Duodenal mucosa (tissue), 2 donors: Measurements from ENCODE around the gene MAGED2.
"Not testable (repeated sequence)": the region's sequence is repeated elsewhere in the genome, so short reads cannot be mapped to it uniquely, and the experiment has no call there.

Experiments used
- H3K27ac ChIP-seq: one replicate; pipeline ENCODE4 v1.7.0; 2013; ENCODE audit warnings: low read depth, low read length
- H3K27me3 ChIP-seq, 2 donors: one replicate each; pipeline ENCODE4 v1.7.0; 2013; ENCODE audit warnings: low read length in 2 of 2, control low read depth in 1 of 2; ENCODE audit not compliant: insufficient read depth in 2 of 2, control insufficient read depth in 1 of 2
- H3K36me3 ChIP-seq, 2 donors: one replicate each; pipeline ENCODE4 v1.7.0; 2013; ENCODE audit warnings: low read length in 2 of 2, control low read depth in 1 of 2; ENCODE audit not compliant: insufficient read depth in 2 of 2, control insufficient read depth in 1 of 2
- H3K4me1 ChIP-seq, 2 donors: one replicate each; pipeline ENCODE4 v1.7.0; 2013; ENCODE audit warnings: low read length in 2 of 2, control low read depth in 1 of 2; ENCODE audit not compliant: insufficient read depth in 2 of 2, control insufficient read depth in 1 of 2
- H3K4me3 ChIP-seq, 2 donors: one replicate each; pipeline ENCODE4 v1.7.0; 2013; ENCODE audit warnings: low read length in 2 of 2, low read depth in 1 of 2
- H3K9ac ChIP-seq, 2 donors: one replicate each; pipeline ENCODE4 v1.7.0; 2013; ENCODE audit warnings: low read length in 2 of 2, low read depth in 1 of 2
- H3K9me3 ChIP-seq, 2 donors: one replicate each; pipeline ENCODE4 v1.7.0; 2013; ENCODE audit warnings: low read length in 2 of 2, control low read depth in 1 of 2; ENCODE audit not compliant: control insufficient read depth in 1 of 2

MAGED2 gene

DNA sequence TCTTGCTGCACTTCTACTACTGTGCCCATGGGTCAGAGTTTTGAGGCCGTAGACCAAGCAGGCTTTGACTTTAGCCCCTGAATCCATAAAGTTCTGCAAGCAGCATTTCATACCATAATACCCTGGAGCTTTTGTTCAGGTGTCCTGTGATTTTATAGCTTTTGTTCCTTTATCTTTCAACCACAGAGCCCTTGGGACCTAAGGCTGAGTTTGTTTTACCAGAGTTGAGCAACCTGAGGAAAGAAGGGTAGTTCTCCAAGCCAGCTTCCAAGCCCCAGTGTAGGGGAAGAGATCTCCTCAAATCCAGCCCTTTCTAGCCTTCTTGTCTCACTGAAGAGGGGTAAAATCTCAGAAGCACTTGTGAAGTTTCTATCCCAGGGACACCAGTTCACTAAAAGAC, 35.1 kb downstream of the MAGED2 start:
- Histone ChIP-seq H3K27ac (no peak overlapping the region), H3K36me3 (no peaks in the 10 kb centered on the region), H3K27me3 (no peaks in the 10 kb centered on the region), H3K4me3 (no peak overlapping the region), H3K9me3 (no peaks in the 10 kb centered on the region), H3K9ac (no peak overlapping the region), H3K4me1 (no peaks in the 10 kb centered on the region)

DNA sequence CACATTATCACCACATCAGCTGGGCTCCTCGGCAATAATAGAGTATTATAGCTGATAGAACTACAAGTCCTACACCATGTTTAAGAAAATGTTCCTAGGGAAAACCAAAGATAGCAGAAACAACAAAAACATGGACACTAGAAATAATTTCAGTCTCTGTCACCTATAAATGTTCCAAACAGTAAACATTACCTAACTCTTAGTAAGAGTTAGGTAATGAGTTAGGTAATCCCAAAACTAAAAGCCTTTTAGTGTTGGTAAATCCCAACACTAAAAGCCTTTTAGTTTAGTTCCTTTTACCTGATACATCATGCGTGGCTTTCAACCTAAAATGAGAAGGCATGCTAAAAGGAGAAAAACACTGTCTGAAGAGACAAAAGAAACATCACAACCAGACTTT, 35.5 kb downstream of the MAGED2 start:
- no peaks in the 10 kb centered on the region for H3K4me1 ChIP-seq
- H3K4me3 ChIP-seq = no peak overlapping the region
- H3K9me3 ChIP-seq = no peaks in the 10 kb centered on the region
- no peaks in the 10 kb centered on the region for H3K27me3 ChIP-seq
- H3K9ac ChIP-seq = no peak overlapping the region
- no peak overlapping the region for H3K27ac ChIP-seq
- no peaks in the 10 kb centered on the region for H3K36me3 ChIP-seq

DNA sequence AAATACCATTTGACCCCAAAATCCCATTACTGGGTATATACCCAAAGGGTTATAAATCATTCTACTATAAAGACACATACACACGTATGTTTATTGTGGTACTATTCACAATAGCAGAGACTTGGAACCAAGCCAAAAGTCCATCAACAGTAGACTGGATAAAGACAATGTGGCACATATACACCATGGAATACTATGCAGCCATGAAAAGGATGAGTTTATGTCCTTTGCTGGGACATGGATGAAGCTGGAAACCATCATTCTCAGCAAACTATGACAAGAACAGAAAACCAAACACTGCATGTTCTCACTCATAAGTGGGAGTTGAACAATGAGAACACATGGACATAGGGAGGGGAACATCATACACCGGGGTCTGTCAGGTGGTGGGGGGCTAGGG, 40.2 kb downstream of the MAGED2 start:
- H3K27me3 ChIP-seq, H3K27ac ChIP-seq, H3K4me1 ChIP-seq, H3K9me3 ChIP-seq, H3K4me3 ChIP-seq, H3K9ac ChIP-seq, H3K36me3 ChIP-seq: not testable (repeated sequence)

DNA sequence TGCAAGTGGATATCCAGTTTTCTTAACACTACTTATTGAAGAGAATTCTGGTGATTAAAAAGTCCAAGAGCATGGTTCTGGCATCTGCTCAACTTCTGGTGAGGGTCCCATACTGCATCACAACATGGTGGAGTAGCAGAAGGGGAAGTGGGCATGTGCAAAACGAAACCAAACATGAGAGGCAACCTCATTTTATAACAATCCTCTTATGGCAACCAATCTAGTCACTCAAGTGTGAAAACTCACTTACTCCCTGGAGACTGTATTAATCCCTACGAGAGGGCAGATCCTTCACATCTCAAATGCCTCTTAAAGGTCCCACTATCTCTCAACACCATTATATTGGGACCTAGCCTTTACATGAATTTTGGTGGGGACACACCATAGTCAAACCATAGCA, 57.7 kb downstream of the MAGED2 start:
- no peak overlapping the region for H3K4me3 ChIP-seq
- H3K36me3 ChIP-seq = no peaks in the 10 kb centered on the region
- H3K27me3 ChIP-seq = no peaks in the 10 kb centered on the region
- H3K9me3 ChIP-seq = no peaks in the 10 kb centered on the region
- no peak overlapping the region for H3K9ac ChIP-seq
- no peaks in the 10 kb centered on the region for H3K4me1 ChIP-seq
- H3K27ac ChIP-seq = no peak overlapping the region
